HG03575 (cell line): ENCODE results near the gene RPS5.
"Not testable (repeated sequence)": the region's sequence is repeated elsewhere in the genome, so short reads cannot be mapped to it uniquely, and the experiment has no call there.

ENCODE experiments used
- ATAC-seq: cut with Tn5 transposase; IDR thresholded peaks from one replicate; pipeline ENCODE4 v1.9.1; 2021; ENCODE audit not compliant: unreplicated experiment, insufficient number of reproducible peaks, low FRiP score; ENCODE audit errors: extremely low read depth

RPS5 gene

DNA sequence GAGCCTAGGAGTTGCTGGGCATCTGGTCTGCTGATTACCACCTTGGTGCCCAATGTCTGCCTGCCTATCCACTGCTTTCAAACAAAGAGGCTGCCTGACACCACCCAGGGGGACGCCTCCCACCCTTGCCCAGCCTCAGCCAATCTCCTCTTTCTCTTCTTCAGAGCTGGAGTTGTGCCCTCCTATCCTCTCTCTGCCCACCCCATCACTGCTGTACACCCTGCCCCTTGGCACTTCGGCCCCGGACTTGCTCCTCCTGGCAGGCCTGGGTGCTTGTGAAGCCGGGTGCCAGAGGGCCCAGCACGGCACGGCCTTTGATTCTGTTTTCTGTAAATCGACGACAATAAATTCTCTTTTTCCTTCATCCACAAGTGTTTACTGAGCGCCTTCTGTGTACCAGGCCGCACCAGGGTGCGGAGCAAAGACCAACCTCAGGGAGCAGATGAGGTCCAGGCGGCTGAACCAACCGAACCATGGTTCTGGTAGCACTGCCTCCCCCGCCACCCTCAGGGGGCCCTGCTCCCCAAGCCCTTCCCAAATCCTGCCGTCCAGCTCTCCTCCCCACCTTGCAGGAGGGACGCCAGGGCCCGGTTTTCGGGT, 13.3 kb downstream of the RPS5 start:
- ATAC-seq = no peak

DNA sequence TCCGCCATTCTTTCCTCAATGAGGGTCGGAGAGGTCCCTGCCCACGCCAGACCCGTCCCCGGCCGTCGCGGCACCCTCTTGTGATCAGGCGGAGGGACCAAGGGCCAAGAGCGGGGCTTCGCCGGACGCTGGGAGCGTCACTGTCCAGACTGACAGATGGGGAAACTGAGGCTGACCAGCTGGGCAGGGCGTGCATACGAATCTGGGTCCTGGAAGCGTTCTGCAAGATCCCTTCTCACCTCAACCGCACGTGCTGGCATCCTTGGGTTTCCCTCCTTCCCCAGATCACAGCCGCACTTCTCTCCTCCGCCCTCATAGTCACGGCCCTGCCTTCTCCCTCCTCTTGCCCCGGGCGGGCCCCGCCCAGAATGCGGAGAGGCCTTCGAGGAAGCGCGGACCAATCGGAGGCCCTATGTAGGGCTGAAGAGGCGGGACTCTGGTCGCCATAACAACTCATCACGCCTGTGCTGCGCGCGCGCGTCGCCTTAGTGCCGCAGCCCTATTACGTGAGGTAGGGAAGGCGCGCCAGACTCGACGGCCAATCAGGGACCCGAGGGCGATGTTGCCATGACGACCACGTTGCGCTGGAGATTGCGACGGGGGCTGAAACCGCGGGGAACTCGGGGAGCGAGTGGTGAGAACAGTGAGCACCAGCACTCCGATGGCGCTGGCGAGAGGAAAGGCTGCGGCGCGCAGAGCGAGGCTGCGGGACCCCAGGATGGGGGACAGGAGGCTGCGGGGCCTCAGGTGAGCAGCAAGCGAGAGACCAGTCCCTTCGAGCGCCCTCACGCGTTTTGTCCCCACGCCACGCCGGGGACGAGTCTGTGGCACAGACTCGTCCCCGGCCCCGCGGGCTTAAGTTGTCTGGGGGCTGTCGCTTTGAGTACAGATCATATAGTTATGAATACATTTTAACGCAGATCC, 14.1 kb downstream of the RPS5 start:
- no peak for ATAC-seq

DNA sequence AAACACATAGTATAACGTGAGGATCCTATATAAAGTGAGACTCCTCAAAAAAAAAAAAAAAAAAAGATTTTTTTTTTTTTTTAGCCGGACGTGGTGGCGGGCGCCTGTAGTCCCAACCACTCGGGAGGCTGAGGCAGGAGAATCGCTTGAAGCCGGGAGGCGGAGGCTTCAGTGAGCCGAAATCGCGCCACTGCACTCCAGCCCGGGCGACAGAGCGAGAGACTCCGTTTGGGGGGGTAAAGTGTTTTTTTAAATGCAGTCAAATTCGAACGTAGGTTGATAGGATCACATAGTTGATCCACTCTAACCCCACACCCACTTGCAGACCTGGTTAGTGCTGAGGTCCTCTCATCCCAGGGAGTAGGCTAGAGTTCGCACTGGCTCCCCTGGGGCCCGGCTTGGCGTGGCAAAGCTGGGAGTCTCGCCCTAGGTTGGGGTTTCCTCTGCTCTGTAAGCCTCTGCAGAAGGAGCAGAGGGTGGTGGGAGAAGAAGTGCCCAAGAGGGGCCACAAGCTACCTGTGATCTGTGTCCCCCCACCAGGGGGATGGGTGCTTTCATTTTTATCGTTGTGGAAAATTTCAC, 14.9 kb downstream of the RPS5 start:
- ATAC-seq = no peak

DNA sequence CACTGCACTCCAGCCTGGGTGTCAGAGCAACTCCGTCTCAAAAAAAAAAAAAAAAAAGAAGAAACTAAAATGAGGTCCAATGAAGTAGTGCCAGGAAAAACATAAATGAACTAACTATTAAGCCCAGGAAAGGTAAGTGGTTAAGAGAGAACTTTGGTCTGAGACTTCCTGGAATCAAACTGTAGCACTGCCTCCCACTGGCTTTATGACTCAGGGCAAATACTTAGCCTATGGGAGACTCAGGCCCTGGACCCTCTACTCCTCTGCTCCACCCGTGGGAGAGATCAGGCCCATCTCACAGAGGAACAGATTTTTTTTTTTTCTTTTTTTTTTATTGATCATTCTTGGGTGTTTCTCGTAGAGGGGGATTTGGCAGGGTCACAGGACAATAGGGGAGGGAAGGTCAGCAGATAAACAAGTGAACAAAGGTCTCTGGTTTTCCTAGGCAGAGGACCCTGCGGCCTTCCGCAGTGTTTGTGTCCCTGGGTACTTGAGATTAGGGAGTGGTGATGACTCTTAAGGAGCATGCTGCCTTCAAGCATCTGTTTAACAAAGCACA, 16.9 kb downstream of the RPS5 start:
- ATAC-seq = not testable (repeated sequence)

DNA sequence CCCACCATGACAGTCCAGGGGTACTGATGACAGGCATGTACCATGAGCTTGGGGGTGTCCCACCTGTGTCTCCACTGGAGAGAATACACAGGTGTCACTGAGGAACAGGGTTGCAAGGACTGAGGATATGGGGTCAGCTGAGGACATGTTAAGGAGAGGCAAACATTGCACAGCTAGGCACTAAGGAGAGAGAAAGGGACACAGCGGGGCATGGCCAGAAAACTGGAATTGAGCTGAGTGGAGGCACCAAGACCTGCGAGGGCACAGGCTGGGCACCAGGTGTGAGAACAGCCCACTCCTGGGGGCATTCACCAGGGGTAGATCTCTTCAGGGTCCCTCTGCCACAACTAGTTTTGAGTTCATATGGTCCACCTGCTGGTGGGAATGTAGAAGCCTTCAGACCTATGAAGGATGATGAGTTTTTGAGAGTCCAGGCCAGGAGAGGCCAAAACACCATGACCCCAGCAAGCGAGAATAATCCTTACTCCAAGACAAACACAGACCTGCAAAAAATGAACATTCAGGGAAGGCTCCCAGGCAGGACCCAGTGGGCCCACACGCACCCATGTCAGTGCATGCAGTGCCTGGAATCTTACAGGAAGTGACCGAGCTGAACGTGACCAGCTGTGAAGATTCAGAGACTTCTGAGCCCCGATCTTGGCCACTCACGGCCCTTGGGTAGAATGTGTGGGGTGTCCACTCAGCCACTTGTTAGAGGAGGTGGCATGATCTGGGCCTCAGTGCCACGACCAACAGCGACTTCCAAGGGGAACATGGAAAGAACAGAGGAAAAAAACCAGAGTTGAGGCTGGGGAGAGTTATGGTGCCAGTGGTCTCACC, 20.0 kb downstream of the RPS5 start:
- ATAC-seq = no peak

DNA sequence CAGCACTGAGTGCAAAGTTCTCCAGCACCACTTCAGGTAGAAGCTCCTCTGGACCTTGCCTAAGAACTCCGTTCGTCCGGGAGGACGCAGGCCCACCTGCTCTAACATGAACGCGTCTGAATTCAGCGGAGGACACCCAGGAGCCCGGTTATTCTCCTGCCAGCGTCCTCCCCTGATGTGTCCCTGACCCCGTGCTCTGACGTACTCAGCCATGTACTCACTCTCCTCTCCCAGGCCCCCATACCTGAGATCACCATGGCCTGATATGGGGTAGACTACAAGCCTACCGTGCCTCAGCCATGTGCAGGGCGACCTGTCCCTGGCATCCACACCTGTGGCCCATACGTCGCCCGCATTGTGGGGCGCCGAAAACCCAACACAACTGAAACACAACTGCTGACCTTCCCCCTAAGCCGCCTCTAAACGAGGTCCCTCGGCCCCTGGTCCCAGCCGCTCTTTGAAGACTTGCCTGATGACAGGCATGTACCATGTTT, 20.6 kb downstream of the RPS5 start:
- ATAC-seq = no peak

DNA sequence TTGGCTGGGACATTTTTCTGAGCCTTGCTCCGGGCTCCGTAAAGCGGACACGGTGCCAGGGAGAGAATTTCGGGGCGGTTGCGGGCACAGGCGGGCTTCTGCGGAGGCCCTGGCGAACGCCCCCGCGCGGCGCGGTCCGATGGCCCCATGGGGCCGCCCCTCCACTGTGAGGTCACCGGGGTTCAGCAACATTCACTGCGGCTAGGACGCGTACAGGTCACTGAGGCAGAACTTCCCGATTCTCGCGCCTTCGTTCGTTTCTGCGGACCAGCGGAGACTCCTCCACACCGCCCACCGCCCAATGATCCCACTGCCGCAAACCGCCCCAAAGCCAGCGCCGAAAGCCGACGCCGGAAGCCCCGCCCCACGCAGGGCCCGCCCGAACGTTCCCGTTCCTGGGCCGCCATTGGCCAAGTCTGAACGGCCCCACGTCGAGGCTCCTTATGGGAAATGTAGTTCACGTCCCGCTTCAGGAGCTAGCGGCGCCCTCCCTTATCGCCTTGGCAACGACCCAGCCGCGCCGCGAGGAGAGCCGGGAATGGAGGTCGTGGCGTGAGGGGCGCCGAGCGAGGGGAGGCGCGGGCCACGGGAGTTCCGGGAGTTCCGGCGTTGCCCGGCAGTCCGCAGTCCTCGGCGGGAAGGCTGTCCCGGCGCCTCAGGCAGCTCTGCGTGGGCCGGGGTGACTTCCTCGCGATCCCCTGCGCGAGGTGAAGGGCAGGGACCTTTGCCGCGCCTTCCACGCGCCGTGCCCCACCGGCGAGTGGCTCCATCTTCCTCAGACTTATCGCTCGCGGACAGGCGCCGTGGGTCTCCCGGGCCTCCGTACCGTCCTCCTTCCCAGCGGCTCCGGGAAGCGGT, 21.3 kb downstream of the RPS5 start, which contains the start of gene ZNF584:
TSS of gene ZNF584 (plus strand) at position 498 of the 858 bp plus-strand sequence. CDS start 499 bp downstream, outside the sequence.
- ATAC-seq = peak; percentile 58

DNA sequence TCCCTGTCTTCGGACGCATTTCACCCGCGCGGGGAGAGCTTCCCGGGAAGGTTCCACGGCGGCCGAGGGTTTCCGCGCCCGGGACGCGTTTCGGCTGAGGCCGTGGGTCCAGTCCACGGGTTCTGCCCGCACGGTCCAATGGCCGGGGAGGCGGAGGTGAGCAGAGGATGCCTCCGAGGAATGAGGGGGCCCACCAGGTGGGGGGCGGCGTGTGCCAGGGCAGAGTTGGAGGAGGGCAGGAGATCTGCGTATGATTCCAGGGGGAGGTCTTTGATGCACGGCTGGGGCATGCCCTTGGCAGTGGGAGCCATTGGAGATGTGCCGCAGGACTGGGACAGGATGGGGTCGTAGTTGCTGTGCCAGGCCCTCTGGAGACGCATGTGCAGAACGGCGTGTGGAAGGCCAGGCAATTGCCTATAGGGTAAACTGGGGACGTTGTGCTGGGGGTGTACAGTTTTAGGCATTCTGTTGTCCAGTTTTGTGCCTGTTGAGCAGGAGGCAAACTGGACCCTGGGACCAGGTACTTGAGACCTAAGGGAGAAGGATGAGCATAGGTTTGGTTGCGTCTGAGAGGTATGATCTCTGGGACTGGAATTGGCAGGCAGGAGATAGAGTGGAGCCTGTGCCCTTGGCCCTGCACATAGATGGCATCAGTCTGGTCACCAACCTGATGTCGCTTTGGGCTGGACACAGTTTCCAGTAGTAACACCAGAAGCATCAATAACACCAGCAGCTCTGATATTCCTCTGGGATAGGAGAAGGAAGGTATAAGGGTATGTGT, 22.1 kb downstream of the RPS5 start:
- ATAC-seq = no peak

DNA sequence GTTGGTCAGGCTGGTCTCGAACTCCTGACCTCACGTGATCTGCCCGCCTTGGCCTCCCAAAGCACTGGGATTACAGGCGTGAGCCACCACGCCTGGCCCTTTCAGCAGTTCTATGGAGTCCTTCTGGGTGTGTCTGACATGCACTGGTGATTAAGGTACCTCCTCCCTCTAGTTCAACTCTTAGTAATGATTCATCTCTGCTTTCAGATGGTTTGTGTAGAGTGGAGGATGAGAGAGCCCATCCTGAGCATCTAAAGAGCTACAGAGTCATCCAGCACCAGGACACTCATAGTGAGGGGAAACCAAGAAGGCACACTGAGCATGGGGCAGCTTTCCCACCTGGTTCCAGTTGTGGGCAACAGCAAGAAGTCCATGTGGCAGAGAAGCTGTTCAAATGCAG, 29.5 kb downstream of the RPS5 start:
- no peak for ATAC-seq

DNA sequence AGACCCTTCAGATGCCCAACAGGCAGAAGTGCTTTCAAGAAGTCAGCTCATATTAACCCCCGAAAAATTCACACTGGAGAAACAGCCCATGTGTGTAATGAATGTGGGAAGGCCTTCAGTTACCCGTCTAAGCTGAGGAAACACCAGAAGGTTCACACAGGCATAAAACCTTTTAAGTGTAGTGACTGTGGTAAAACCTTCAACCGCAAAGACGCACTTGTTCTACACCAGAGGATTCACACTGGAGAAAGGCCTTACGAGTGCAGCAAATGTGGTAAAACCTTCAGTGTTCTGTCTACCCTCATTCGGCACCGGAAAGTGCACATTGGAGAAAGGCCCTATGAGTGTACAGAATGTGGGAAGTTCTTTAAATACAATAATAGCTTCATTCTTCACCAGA, 30.0 kb downstream of the RPS5 start:
- no peak for ATAC-seq

DNA sequence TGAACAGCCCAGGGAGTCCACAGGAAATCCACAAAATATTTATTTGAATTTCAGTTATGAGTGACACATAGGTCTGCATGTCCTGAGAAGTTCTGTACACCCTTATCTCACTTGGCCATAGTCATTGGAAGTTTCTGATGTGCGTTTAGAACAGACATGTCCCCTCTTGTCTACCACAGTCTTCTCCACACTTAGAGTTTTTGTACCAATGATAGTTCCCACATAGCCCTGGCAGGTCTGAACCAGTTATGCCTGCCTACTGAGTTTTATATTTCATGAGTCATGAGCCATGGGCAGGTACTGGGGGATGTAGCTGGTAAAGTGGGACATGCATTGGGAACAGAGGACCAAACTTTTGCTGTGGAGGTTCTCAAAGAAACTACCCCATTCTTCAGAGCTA, 41.5 kb downstream of the RPS5 start:
- no peak for ATAC-seq

DNA sequence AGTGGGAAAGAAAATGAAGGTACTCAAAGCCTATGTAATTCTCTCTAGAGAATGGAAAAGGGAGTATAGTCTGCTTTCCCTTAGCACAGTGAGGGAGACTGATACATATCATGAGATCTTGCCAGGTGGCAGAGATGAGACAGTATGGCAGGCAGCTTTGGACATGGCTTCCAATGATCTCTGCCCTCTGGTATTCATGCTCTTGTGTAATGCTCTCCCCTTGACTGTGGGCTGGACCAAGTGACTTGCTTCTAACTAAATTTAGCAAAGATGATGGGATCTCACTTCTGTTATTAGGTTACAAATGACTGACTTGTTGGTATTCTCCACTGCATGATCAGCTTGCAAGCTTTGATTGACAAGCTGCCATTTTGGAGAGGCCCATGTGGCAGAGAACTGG, 42.7 kb downstream of the RPS5 start:
- no peak for ATAC-seq

DNA sequence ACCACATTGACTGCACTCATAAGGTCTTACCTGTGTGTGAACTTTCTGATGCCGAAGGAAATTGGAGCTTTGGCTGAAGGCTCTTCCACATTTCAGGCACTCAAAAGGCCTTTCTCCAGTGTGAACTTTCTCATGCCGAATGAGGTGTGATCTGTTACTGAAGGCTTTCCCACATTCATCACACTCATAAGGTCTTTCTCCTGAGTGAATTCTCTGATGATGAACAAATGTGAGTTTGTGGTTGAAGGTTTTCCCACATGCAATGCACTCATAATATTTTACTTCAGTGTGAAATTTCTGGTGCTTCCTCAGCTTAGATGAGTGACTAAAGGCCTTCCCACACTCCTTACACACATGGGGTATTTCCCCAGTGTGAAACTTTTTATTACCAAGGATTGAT, 47.1 kb downstream of the RPS5 start:
- ATAC-seq = no peak

DNA sequence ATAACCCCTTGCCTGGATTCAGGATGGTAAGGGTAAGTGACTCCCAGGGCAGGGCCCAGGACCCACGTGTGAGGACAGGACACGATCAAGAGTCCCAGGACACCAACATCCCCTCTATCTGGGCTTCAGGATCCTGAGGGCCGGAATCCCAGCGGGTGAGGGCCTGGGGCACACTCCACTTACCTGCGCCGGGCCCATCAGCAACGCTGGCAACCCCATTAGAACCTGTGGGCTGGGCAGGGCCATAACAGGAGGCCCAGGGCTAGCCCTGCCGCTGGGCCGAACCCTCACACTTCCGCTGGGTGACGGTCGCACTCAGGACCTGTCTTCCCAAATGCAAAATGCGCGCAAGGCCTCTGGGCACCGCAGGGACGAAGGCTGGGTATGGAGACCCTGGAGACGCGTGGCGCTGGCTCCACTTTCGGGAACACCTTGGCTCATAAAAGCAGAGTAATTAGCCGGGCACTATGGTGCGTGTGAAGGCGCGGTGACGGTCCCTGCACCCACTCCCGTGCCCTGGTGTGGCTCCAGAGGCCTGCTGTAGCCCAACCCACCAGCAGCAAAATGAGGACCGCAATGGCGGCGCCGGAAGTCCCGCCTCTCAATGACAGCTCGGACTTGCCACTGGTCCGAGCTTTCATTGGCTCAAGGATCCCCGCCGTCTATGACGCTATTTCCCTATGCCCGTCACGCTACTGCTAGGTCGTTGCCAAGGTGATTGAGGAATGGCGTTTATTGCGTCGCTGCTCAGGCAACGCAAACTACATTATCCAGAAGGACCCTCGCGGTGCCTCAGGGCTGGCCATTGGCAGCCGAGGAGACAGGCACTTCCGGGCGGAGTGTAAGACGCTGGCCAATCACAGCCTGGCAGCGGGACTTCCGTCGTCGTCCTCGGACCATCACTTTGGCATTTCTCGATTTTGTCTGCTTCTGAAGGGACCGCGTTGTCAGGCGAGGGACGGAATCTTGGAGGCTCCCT, 52.8 kb downstream of the RPS5 start, which contains the start of gene ZNF132:
TSS of gene ZNF132 (minus strand) at position 578 of the 979 bp plus-strand sequence. CDS start at position 246, 332 bp downstream.
- ATAC-seq = peak; percentile 57

DNA sequence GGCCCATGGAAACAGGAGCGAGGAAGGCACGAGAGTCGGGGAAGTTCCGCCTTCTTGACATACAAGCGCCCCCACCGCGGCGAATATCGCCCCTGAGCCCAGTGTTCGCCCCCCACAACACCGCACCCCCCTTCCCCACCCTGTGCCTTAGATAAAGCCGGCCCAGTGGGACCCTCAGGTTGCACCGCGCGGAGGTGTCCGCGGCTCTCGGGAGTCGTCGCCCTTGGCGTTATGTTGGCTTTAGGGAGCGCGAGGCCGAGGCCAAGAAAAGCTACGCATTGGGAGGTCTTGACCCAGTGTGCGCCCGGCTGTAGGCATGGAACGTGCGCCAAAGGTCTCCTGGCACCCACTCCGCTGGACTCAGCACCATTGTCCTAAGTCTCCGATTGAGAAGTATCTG, 53.5 kb downstream of the RPS5 start:
- no peak for ATAC-seq

DNA sequence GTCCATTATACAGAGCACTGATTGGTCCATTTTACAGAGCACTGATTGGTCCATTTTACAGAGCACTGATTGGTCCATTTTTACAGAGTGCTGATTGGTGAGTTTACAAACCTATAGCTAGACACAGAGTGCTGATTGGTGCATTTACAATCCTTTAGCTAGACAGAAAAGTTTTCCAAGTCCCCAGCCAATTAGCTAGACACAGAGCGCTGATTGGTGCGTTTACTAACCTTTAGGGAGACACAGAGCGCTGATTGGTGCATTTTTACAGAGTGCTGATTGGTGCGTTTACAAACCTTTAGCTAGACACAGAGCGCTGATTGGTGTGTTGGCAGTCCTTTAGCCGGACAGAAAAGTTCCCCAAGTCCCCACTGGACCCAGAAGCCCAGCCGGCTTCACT, 55.9 kb downstream of the RPS5 start:
- not testable (repeated sequence) for ATAC-seq
